Activated CD8-positive, alpha-beta T cell treated with anti-CD3 and anti-CD28 coated beads for 36 hours (primary cell): ENCODE measurements around the gene GTPBP1. TPM values are rescaled to one million over a fixed set of nuclear protein-coding genes. Genes with fewer than 3 reads are reported as not detected.

ENCODE experiments used
- ATAC-seq: fragments of 200-7000 bp; cut with Tn5 transposase; one replicate; pipeline ENCODE4 v1.10.0; 2021; ENCODE audit warnings: mild to moderate bottlenecking, moderate library complexity
- CTCF ChIA-PET: fragments of 350-600 bp; sonication (Branson Sonifier 250); formaldehyde crosslinking; loops from one replicate; lab custom pipeline; 2021; ENCODE audit warnings: antibody characterized with exemption; lab: Charles Lee
- POLR2A ChIA-PET: fragments of 350-600 bp; sonication (Branson Sonifier 250); formaldehyde crosslinking; loops from one replicate; lab custom pipeline; 2021; ENCODE audit warnings: antibody characterized with exemption; lab: Charles Lee
- DNase-seq: peaks from one replicate; pipeline ENCODE4 v3.0.0-alpha.2; 2020
- H3K27ac Mint-ChIP-seq: one replicate; pipeline ENCODE4 v1.8.0; 2021; ENCODE audit warnings: mild to moderate bottlenecking, mixed read lengths
- H3K27me3 Mint-ChIP-seq: one replicate; pipeline ENCODE4 v1.8.0; 2021; ENCODE audit warnings: mixed read lengths
- H3K36me3 Mint-ChIP-seq: one replicate; pipeline ENCODE4 v1.8.0; 2021; ENCODE audit warnings: low read depth, mixed read lengths
- H3K4me1 Mint-ChIP-seq: one replicate; pipeline ENCODE4 v1.8.0; 2021; ENCODE audit warnings: low read depth, mixed read lengths
- H3K4me3 Mint-ChIP-seq: one replicate; pipeline ENCODE4 v1.8.0; 2021; ENCODE audit warnings: mild to moderate bottlenecking, moderate library complexity, mixed read lengths
- H3K9me3 Mint-ChIP-seq: one replicate; pipeline ENCODE4 v1.8.0; 2021; ENCODE audit warnings: mixed read lengths
- intact Hi-C: fragments of 100-400 bp; cut with micrococcal nuclease; formaldehyde crosslinking; loops from one replicate; pipeline ENCODE4 v1.10.0; 2022
- total RNA-seq, 2 experiments: library from RNA; stranded (reverse); gene quantifications; one replicate each; pipeline ENCODE4 v1.2.3, GENCODE V29; 2021
- TF ChIP-seq, protein P1 (sequence below): fragments of 200-600 bp; IDR thresholded peaks from one replicate; pipeline ENCODE4 v1.8.0; 2022; ENCODE audit warnings: antibody characterized with exemption, mild to moderate bottlenecking

GTPBP1 gene
- total RNA-seq, 2 experiments from 2014 or later: 93.3 to 97.6 TPM

DNA sequence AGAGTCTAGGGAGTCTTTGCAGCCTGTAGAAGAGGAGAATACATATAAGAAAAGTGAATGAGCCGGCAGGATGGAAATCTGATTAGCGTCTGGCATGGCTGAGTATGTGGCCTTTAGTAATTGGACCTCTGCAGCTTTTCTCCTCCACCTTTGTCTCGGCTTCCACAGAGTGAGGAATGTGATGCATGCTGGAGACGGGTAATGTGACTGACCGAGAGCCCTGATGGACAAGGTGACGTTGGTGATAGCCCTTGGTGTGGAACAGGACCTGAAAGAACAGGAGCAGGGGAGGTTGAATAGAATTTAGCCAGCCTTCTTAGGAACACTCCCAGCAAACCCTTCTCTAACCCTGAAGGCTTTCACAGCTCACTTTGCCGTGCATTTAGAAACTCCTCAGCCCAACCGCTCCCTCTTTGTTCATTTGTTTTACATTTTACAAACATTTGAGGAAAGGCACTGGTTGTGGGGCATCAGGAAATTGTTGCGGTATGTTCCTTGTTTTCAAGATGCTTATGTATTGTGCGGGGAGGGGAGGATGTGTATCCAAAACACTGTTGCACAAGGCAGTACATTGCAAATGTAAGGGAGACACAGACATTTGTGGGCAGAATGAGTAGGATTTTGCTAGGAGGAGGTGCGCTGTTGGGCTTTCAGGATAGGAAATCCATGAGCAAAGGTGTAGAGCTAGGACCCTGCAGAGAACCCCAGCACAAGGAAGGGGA is 6.9 kb downstream of the GTPBP1 start:
- DNase-seq (no peak), ATAC-seq (no peak)
- H3K36me3 Mint-ChIP-seq: peaks cover 45% of the 10 kb centered on the region
- no peak overlapping the region for H3K27ac Mint-ChIP-seq
- CTCF ChIA-PET: interaction anchor here (1.2 to 2.0 kb wide), 2 partner anchors 12 to 20 kb away, joined by 3 to 7 read pairs; no protein-coding TSS in a partner anchor
- POLR2A ChIA-PET: interaction anchor here (0.6 to 41.0 kb wide), 3 partner anchors 14 to 64 kb away, joined by 3 to 905 read pairs (median 3); partner anchors contain the start of gene SUN2
- TF ChIP-seq, protein P1, sequence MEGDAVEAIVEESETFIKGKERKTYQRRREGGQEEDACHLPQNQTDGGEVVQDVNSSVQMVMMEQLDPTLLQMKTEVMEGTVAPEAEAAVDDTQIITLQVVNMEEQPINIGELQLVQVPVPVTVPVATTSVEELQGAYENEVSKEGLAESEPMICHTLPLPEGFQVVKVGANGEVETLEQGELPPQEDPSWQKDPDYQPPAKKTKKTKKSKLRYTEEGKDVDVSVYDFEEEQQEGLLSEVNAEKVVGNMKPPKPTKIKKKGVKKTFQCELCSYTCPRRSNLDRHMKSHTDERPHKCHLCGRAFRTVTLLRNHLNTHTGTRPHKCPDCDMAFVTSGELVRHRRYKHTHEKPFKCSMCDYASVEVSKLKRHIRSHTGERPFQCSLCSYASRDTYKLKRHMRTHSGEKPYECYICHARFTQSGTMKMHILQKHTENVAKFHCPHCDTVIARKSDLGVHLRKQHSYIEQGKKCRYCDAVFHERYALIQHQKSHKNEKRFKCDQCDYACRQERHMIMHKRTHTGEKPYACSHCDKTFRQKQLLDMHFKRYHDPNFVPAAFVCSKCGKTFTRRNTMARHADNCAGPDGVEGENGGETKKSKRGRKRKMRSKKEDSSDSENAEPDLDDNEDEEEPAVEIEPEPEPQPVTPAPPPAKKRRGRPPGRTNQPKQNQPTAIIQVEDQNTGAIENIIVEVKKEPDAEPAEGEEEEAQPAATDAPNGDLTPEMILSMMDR: no peak
- no peaks in the 10 kb centered on the region for H3K27me3 Mint-ChIP-seq
- intact Hi-C loops: no loop called here
- H3K4me1 Mint-ChIP-seq: peaks cover 50% of the 10 kb centered on the region
- no peaks in the 10 kb centered on the region for H3K9me3 Mint-ChIP-seq
- H3K4me3 Mint-ChIP-seq: no peak overlapping the region

DNA sequence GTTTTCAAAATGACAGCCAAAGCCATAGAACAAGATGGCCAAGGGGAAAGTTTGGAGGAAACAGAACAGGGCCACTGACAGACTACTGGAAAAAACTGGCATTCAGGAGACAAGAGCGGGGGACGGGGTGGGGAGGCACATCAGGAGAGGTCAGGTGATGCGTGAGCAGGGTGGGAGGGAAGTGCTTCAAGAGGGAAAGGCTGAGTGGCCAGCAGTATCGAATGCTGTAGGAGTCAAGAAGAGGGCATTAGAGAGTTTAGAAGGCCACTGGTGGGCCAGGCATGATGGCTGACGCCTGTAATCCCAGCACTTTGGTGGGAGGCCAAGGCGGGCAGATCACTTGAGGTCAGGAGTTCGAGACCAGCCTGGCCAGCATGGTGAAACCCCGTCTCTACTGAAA is 8.2 kb downstream of the GTPBP1 start:
- Mint-ChIP-seq H3K36me3 (peaks cover 38% of the 10 kb centered on the region), H3K9me3 (no peaks in the 10 kb centered on the region), H3K27ac (peak overlapping the region; percentile 79), H3K4me1 (peaks cover 41% of the 10 kb centered on the region), H3K4me3 (no peak overlapping the region), H3K27me3 (no peaks in the 10 kb centered on the region)
- TF ChIP-seq, protein P1: no peak
- DNase-seq (no peak), ATAC-seq (no peak)
- intact Hi-C loops: no loop called here
- POLR2A ChIA-PET: interaction anchor here (1.0 to 41.0 kb wide), 2 partner anchors 15 to 28 kb away, joined by 3 to 905 read pairs; partner anchors contain the start of gene SUN2
- CTCF ChIA-PET: interaction anchor here (2.8 to 3.4 kb wide), 2 partner anchors 11 to 19 kb away, joined by 8 to 13 read pairs; no protein-coding TSS in a partner anchor

DNA sequence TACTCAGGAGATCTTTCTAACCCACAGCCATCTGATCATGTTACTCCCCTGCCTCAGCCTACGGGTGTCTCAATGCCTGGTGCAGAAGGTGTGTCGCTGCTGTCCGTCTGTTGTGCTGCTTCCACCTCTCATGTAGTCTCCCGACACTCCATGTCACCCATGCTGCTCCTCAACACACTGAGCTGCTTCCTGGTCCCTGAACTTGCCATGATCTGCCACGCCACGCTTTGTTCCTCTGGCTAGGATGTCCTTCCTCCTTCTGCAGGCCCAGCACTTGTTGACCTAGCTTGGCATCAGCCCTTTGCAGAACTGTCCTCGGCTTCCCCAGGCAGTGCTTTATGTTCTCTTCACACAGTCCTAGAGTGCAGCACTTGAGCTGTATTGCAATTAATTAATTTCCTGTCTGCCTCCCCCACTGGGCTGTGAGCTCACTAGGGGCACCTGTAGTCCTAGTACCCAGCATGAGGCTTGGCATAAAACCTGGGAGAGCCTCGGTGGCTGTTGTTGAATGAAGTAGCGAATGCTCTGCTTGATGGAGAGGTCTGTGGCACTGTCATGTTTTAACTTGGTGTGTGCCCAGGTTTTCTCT is 9.5 kb downstream of the GTPBP1 start:
- no peaks in the 10 kb centered on the region for H3K27me3 Mint-ChIP-seq
- ChIA-PET CTCF (interaction anchor here (2.8 to 3.4 kb wide), 2 partner anchors 10 to 18 kb away, joined by 8 to 13 read pairs; no protein-coding TSS in a partner anchor), POLR2A (interaction anchor here (1.1 to 41.0 kb wide), 2 partner anchors 9 to 26 kb away, joined by 5 to 905 read pairs; partner anchors contain the start of genes GTPBP1 and SUN2)
- DNase-seq (no peak), ATAC-seq (no peak)
- H3K4me3 Mint-ChIP-seq: no peak overlapping the region
- H3K4me1 Mint-ChIP-seq: peaks cover 33% of the 10 kb centered on the region
- TF ChIP-seq, protein P1: no peak
- intact Hi-C loops: no loop called here
- peak overlapping the region; percentile 2 for H3K27ac Mint-ChIP-seq
- no peaks in the 10 kb centered on the region for H3K9me3 Mint-ChIP-seq
- peaks cover 29% of the 10 kb centered on the region for H3K36me3 Mint-ChIP-seq

DNA sequence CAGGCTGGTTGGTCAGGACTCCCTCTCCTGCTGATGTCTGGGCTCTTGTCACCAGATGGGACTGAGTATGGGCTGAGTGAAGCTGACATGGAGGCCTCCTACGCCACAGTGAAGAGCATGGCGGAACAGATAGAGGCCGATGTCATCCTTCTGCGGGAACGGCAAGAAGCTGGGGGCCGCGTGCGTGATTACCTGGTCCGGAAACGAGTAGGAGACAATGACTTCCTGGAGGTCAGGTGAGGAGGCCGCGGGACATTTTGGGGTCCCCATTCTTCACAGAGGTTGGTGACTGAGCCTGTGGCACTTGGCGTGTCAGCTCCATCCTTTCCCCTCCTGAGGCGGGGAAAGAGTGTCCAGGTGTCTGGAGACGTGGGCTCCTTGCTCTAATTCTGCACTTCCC is 10.1 kb downstream of the GTPBP1 start:
- intact Hi-C loops: no loop called here
- H3K27me3 Mint-ChIP-seq: no peaks in the 10 kb centered on the region
- TF ChIP-seq, protein P1: no peak
- DNase-seq: no peak
- POLR2A ChIA-PET: interaction anchor here (3.2 to 41.0 kb wide), 2 partner anchors 9 to 26 kb away, joined by 20 to 905 read pairs; partner anchors contain the start of genes GTPBP1 and SUN2
- H3K4me3 Mint-ChIP-seq: no peak overlapping the region
- no peak for ATAC-seq
- H3K36me3 Mint-ChIP-seq: peaks cover 28% of the 10 kb centered on the region
- peaks cover 30% of the 10 kb centered on the region for H3K4me1 Mint-ChIP-seq
- CTCF ChIA-PET: interaction anchor here (2.8 to 3.4 kb wide), 2 partner anchors 9 to 17 kb away, joined by 8 to 13 read pairs; no protein-coding TSS in a partner anchor
- H3K9me3 Mint-ChIP-seq: no peaks in the 10 kb centered on the region
- H3K27ac Mint-ChIP-seq: no peak overlapping the region
